ENCODE results near the gene SIGLEC11.

SIGLEC11 gene

DNA sequence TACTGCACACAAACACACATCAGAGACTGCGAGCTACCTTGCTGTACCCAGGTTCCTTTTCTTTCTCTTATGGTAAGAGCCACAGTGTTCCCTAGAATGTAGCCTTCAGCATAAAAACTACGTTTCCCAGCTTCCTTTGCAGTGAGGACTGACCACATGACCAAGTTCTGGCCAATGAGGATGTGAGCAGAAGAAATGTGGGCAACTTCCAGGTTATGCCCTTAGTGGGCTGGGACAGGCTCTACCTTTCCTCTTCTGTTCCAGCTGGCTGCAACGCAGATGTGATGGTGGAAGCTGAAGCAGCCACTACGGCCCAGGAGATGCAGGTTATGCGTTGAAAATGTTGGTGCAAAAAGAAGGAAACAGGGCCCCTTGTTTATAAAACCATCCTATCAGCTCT lies 36.7 kb upstream of the SIGLEC11 start:
- Mint-ChIP-seq H3K27ac (no peak overlapping the region), H3K36me3 (ENCODE audit: low read depth) (peaks cover 57% of the 10 kb centered on the region), H3K9me3 (no peaks in the 10 kb centered on the region), H3K4me1 (ENCODE audit: low read depth) (peaks cover 4% of the 10 kb centered on the region), H3K4me3 (no peak overlapping the region), H3K27me3 (ENCODE audit: low read depth) (no peaks in the 10 kb centered on the region)
- no peak for DNase-seq (ENCODE audit: low spot score)

DNA sequence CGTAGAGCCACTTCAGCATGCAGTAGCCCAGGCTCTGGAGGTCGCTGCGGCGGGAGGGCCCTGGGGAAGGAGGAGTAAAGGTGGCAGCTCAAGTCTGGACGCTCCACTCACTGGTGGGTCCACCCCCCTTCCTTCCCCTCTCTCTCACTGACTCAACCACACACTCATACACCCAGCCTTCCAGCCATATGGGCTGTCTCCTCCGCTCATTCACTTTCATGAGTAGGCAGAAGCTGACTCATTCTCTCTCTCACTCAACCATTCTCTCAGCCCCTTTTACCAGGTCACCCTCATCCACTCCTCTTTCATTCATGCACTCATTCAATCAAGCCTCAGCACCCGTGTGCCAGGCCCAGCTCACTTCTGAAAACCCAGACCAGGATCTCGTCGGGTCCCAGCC lies 27.5 kb upstream of the SIGLEC11 start:
- Mint-ChIP-seq H3K4me3 (no peak overlapping the region), H3K4me1 (ENCODE audit: low read depth) (no peaks in the 10 kb centered on the region), H3K27ac (no peak overlapping the region), H3K36me3 (ENCODE audit: low read depth) (peaks cover 41% of the 10 kb centered on the region), H3K27me3 (ENCODE audit: low read depth) (no peaks in the 10 kb centered on the region), H3K9me3 (no peaks in the 10 kb centered on the region)
- DNase-seq (ENCODE audit: low spot score): peak; percentile 14

DNA sequence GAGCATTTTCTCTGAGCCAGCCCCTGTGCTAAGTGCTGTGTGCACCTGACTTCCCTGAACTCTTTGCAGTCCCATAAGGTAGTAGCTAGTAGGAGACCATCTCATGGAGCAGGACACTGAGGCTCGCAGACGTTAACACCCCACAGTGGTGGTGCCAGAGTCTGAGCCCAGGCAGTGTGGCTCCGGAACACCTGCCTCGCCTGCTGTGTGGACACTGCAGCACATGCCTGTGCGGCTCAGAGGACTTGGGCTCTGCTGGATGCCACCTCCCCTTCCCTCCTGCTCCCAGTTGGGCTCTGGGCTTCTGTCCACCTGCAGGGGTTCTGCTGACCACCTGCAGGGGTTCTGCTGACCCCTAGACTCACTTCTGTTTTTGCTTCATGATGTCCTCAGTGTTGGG lies 27.0 kb upstream of the SIGLEC11 start:
- H3K27me3 Mint-ChIP-seq (ENCODE audit: low read depth): no peaks in the 10 kb centered on the region
- H3K4me3 Mint-ChIP-seq: no peak overlapping the region
- H3K27ac Mint-ChIP-seq: no peak overlapping the region
- H3K36me3 Mint-ChIP-seq (ENCODE audit: low read depth): peaks cover 41% of the 10 kb centered on the region
- no peaks in the 10 kb centered on the region for H3K4me1 Mint-ChIP-seq (ENCODE audit: low read depth)
- DNase-seq (ENCODE audit: low spot score): no peak
- H3K9me3 Mint-ChIP-seq: no peaks in the 10 kb centered on the region

DNA sequence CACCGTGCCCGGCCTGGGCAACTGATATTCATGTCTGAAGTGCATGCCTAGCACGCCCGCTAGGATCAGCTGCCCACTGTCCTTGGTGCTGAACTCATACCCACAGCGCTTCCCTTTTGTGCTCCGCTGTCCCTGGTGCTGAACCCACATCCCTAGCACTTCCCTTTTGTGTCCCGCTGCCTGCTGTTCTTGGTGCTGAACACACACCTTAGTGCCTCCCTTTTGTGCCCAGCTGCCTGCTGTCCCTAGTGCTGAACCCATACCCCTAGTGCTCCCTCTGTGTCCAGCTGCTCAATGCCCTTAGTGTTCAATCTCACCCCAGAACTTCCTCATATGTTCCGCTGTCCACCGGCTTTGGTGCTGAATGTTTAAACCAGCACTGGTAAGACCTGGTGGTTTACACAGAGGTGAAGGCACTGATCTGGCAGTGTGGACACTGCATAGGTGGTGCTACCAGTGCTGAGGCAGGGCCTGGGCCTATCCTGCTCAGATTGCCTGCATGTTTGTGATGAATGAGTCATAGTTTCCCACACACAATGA lies 26.3 kb upstream of the SIGLEC11 start:
- Mint-ChIP-seq H3K4me1 (ENCODE audit: low read depth) (no peaks in the 10 kb centered on the region), H3K9me3 (no peaks in the 10 kb centered on the region), H3K27ac (peak overlapping the region; percentile 4), H3K4me3 (no peak overlapping the region), H3K27me3 (ENCODE audit: low read depth) (no peaks in the 10 kb centered on the region), H3K36me3 (ENCODE audit: low read depth) (peaks cover 41% of the 10 kb centered on the region)
- DNase-seq (ENCODE audit: low spot score): peak; percentile 76

DNA sequence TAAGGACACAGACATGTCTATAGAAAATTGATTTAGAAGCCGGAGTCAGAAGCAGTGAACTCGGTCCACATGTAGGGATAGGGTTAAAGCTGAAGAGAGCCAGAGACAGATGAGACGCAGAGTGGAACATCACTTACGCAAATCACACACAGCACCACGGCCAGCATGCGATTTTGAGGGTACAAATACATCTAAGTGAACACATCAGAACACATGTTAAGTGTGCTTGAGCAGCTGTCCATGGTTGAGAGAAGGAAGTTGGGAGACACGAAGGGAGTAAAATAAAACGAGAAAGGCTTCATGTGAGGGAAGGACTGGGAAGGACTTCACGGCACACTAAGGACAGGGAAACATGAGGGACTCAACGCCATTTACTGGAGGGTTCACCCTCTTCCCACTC lies 25.4 kb upstream of the SIGLEC11 start:
- no peaks in the 10 kb centered on the region for H3K9me3 Mint-ChIP-seq
- no peaks in the 10 kb centered on the region for H3K27me3 Mint-ChIP-seq (ENCODE audit: low read depth)
- H3K36me3 Mint-ChIP-seq (ENCODE audit: low read depth): peaks cover 44% of the 10 kb centered on the region
- no peaks in the 10 kb centered on the region for H3K4me1 Mint-ChIP-seq (ENCODE audit: low read depth)
- no peak overlapping the region for H3K4me3 Mint-ChIP-seq
- DNase-seq (ENCODE audit: low spot score): no peak
- H3K27ac Mint-ChIP-seq: no peak overlapping the region

DNA sequence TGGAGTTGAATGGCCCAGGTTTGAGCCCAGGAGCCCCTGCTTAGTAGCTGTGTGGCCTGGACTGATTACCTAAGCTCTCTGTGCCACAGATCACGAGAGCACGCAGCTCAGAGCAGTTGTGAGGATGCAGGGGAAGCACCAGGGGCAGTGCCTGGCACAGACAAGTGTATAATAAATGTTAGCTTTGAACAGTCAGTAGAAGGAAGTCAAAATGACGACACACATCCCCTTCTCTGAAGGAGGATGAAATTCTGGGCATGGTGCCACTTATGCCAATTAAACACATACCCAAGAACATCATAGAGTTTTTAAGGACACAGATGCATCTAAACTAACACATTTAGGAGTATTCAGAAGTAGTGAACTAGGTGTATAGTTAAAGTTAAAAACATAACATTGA lies 24.9 kb upstream of the SIGLEC11 start:
- Mint-ChIP-seq H3K4me1 (ENCODE audit: low read depth) (no peaks in the 10 kb centered on the region), H3K9me3 (no peaks in the 10 kb centered on the region), H3K4me3 (no peak overlapping the region), H3K27me3 (ENCODE audit: low read depth) (no peaks in the 10 kb centered on the region), H3K36me3 (ENCODE audit: low read depth) (peaks cover 43% of the 10 kb centered on the region), H3K27ac (no peak overlapping the region)
- DNase-seq (ENCODE audit: low spot score): no peak

DNA sequence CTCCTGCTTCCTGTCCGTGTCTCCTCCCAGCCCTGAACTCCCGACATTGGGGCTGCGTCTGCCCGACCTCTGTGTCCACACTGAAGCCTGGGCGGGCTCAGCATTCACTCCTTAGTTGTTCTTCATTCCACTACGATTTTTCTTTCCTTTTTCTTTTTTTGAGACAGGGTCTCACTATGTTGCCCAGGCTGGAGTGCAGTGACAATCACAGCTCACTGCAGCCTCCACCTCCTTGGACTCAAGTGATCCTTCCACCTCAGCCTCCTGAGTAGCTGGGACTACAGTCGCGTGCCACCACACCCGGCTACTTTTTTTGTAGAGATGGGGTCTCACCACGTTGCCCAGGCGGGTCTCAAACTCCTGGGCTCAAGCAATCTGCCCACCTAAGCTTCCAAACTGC lies 23.5 kb upstream of the SIGLEC11 start:
- H3K36me3 Mint-ChIP-seq (ENCODE audit: low read depth): peaks cover 39% of the 10 kb centered on the region
- no peak overlapping the region for H3K27ac Mint-ChIP-seq
- no peaks in the 10 kb centered on the region for H3K4me1 Mint-ChIP-seq (ENCODE audit: low read depth)
- DNase-seq (ENCODE audit: low spot score): no peak
- H3K4me3 Mint-ChIP-seq: no peak overlapping the region
- H3K9me3 Mint-ChIP-seq: no peaks in the 10 kb centered on the region
- no peaks in the 10 kb centered on the region for H3K27me3 Mint-ChIP-seq (ENCODE audit: low read depth)

DNA sequence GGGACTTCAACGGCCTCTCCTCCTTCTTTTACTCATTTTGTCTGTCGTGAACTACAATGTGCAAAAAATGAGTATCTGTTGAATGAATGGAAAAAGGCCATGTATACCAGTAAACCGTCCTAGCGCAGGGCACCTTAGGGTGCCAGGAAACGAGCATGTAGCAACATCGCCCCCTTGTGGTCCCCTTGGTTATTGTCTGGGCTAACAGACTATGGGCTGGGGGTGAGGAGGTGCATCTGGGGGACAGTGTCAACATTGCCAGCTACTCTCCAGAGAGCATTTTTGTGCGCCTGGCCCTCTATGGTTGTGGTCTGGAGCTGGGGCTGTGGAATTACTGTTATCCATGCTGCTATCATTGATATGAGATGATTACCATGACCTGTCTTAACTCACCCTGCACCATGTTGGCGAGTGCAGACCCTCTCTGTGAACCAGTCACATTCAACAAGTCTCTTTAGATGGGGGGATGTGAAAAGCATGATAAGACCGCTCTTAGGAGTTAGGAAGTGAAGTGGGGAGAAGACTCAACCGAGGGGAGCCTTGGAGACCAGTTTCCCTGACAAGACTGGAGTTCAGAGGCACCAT lies 22.8 kb upstream of the SIGLEC11 start:
- no peaks in the 10 kb centered on the region for H3K4me1 Mint-ChIP-seq (ENCODE audit: low read depth)
- no peak overlapping the region for H3K4me3 Mint-ChIP-seq
- peaks cover 35% of the 10 kb centered on the region for H3K36me3 Mint-ChIP-seq (ENCODE audit: low read depth)
- no peak overlapping the region for H3K27ac Mint-ChIP-seq
- no peaks in the 10 kb centered on the region for H3K27me3 Mint-ChIP-seq (ENCODE audit: low read depth)
- H3K9me3 Mint-ChIP-seq: no peaks in the 10 kb centered on the region
- peak; percentile 56 for DNase-seq (ENCODE audit: low spot score)

DNA sequence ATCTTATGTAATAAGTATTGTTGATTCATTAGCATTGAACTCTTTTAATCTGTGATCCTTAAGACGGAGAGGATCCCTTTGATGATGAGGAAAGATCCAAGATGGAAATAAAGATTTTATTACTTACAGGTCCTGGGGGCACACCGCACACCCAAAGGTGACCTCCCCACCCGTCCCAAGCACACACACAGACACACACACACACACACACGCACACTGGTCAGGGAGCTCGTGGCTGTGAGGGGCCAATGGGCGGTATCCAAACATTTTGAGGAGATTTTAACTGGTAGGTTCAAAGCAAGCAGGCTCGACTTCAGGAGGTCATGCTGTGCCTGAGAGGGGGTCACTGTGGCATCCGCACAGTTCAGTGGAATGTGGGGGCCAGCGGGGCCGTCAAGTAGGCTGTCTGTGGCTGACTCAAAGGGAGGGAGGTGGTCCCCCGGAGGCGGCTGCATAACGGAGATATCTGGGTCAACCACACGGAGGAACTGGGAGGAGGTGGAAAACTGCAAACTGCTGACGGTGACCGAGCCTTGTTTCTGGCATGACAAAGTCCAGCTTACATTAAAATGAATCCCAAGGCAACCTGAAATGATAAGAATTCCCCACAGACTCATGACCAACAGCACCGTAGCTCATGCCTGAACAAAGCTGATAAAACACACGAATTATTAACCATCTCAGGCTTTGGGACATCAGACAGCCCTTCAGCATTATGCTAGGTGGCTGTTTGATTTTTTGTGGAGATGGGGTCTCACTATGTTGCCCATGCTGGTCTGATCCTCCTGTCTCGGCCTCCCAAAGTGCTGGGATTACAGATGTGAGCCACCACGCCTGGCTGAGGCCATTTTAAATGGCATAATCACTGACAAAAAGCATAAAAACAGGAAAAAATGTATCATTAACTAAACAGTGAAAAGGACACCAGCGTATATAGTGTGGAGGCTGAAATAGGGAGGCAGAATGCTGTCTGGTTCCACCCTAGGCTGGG lies 20.9 kb upstream of the SIGLEC11 start:
- no peak overlapping the region for H3K27ac Mint-ChIP-seq
- no peaks in the 10 kb centered on the region for H3K9me3 Mint-ChIP-seq
- DNase-seq (ENCODE audit: low spot score): no peak
- H3K4me1 Mint-ChIP-seq (ENCODE audit: low read depth): no peaks in the 10 kb centered on the region
- H3K27me3 Mint-ChIP-seq (ENCODE audit: low read depth): no peaks in the 10 kb centered on the region
- peaks cover 26% of the 10 kb centered on the region for H3K36me3 Mint-ChIP-seq (ENCODE audit: low read depth)
- no peak overlapping the region for H3K4me3 Mint-ChIP-seq

DNA sequence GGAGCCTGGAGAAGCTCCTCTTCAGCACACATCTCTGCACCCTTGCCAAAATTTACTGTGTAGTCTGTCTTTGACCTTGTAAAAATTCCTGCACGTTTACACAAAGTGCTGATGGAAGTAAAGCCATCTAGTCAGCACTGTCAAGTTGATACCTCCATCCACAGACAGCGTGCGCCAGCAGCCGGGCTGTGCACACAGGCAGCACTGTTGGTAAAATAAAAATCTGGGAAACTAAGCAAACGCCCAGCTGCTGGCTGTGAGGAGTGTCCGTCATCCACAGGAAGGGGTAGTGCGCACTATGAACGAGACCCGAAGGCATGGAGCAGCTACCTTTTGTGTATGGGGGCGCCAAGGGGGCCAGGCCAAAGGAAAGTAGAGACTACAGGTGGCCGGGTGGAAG lies 17.4 kb upstream of the SIGLEC11 start:
- no peak overlapping the region for H3K27ac Mint-ChIP-seq
- DNase-seq (ENCODE audit: low spot score): no peak
- peaks cover 7% of the 10 kb centered on the region for H3K36me3 Mint-ChIP-seq (ENCODE audit: low read depth)
- no peaks in the 10 kb centered on the region for H3K27me3 Mint-ChIP-seq (ENCODE audit: low read depth)
- H3K4me3 Mint-ChIP-seq: no peak overlapping the region
- no peaks in the 10 kb centered on the region for H3K9me3 Mint-ChIP-seq
- no peaks in the 10 kb centered on the region for H3K4me1 Mint-ChIP-seq (ENCODE audit: low read depth)

DNA sequence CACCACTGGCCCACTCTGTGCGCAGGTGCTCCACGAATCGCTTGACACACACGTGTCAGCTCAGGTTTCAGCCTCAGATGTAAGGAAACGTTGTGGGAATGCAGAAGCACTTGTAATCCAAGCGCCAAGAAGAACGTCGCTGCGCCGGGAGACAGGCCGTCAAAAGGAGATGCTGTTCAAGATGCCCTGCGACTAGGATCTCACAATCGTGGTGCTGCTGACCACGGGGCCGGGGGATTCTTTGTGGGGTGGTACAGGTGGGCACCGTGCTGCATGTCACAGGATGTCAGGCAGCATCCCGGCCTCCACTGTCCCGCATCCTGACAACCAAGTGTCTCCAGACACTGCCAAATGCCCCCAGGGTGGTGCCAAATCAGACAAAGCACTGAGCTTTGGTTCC lies 16.9 kb upstream of the SIGLEC11 start:
- H3K36me3 Mint-ChIP-seq (ENCODE audit: low read depth): peaks cover 7% of the 10 kb centered on the region
- H3K4me3 Mint-ChIP-seq: no peak overlapping the region
- H3K27me3 Mint-ChIP-seq (ENCODE audit: low read depth): no peaks in the 10 kb centered on the region
- no peak for DNase-seq (ENCODE audit: low spot score)
- H3K9me3 Mint-ChIP-seq: no peaks in the 10 kb centered on the region
- no peaks in the 10 kb centered on the region for H3K4me1 Mint-ChIP-seq (ENCODE audit: low read depth)
- H3K27ac Mint-ChIP-seq: no peak overlapping the region

DNA sequence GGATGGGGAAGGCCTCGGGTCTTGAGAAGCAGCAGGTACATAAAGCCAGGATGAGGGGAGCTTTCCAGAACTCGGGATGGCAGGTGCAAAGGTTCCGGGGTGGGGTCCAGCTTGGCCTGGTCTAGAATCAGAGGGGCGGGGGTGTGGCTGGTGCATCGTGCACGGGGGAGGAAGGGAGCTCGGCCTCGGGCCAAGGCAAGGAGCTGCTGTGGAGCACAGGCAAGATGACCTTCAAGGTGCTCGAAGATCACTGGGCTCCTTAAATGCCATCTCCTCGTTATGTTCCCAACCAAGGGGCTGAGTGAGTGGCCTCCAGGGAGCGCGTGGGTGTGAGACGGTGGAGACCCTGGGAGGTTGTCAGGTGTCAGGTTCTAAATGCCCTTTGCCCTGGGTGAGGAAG lies 16.1 kb upstream of the SIGLEC11 start:
- no peaks in the 10 kb centered on the region for H3K27me3 Mint-ChIP-seq (ENCODE audit: low read depth)
- no peak for DNase-seq (ENCODE audit: low spot score)
- no peak overlapping the region for H3K27ac Mint-ChIP-seq
- H3K4me3 Mint-ChIP-seq: no peak overlapping the region
- H3K36me3 Mint-ChIP-seq (ENCODE audit: low read depth): peaks cover 7% of the 10 kb centered on the region
- H3K9me3 Mint-ChIP-seq: no peaks in the 10 kb centered on the region
- H3K4me1 Mint-ChIP-seq (ENCODE audit: low read depth): no peaks in the 10 kb centered on the region

DNA sequence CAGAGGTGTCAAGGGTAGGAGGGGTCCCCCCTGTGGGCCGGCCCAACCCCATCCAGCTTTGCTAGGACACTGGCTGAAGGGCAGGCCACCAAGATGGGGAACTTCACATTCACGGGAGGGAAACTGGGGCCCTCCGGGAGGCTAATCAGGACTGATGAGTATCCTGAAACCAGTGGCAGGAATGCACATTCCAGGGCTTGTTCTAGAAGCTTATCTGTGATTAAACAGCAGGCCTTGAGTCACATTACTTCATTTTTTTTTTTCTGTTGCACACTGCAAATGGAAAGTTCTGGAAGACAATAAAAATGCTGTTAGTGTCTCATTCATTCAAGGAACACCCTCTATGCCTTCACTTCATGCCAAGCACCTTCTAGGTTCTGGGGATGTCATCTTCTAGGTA lies 15.5 kb upstream of the SIGLEC11 start:
- Mint-ChIP-seq H3K4me1 (ENCODE audit: low read depth) (no peaks in the 10 kb centered on the region), H3K27me3 (ENCODE audit: low read depth) (no peaks in the 10 kb centered on the region), H3K27ac (no peak overlapping the region), H3K4me3 (no peak overlapping the region), H3K36me3 (ENCODE audit: low read depth) (peaks cover 3% of the 10 kb centered on the region), H3K9me3 (no peaks in the 10 kb centered on the region)
- DNase-seq (ENCODE audit: low spot score): no peak

DNA sequence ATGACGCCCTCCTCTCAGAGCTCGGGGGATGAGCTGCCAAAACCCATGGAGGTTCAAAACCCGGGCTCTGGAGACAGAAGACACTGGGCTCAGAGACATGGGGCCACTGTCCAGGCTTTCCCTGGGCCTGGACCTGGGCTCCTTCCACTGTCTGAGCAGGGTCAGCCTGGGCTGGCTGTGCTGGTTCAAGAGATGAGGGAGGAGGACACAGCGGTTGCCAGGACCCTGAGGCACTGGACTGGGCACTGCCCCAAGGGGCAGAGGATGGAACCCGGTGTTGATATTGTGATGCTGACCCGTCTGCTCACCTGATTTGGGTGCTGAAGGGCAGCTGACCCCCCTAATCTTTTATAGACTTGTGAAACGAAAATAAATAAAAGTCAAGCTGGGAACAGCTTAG lies 14.1 kb upstream of the SIGLEC11 start:
- Mint-ChIP-seq H3K9me3 (no peaks in the 10 kb centered on the region), H3K4me3 (no peak overlapping the region), H3K4me1 (ENCODE audit: low read depth) (no peaks in the 10 kb centered on the region), H3K36me3 (ENCODE audit: low read depth) (no peaks in the 10 kb centered on the region), H3K27ac (no peak overlapping the region), H3K27me3 (ENCODE audit: low read depth) (no peaks in the 10 kb centered on the region)
- DNase-seq (ENCODE audit: low spot score): no peak
